Naive thymus-derived CD4-positive, alpha-beta T cell (primary cell): ENCODE data around the gene CCBE1. TPM values are rescaled to one million over a fixed set of nuclear protein-coding genes. Genes with fewer than 3 reads are reported as not detected.

ENCODE experiments used
- ATAC-seq: fragments of 150-1000 bp; cut with Tn5 transposase; 2 replicates; pipeline ENCODE4 v1.10.0; 2021; ENCODE audit warnings: mild to moderate bottlenecking, moderate library complexity
- CTCF ChIA-PET: fragments of 350-600 bp; sonication (Branson Sonifier 250); formaldehyde crosslinking; loops from one replicate; lab custom pipeline; 2021; ENCODE audit warnings: antibody characterized with exemption; lab: Charles Lee
- POLR2A ChIA-PET: fragments of 350-600 bp; sonication (Branson Sonifier 250); formaldehyde crosslinking; loops from one replicate; lab custom pipeline; 2021; ENCODE audit warnings: antibody characterized with exemption, inconsistent platforms; lab: Charles Lee
- DNase-seq, 9 donors: peaks; one replicate each; pipeline versions ENCODE4 v3.0.0 to v3.0.0-alpha.2; 2020 to 2022; ENCODE audit warnings: mixed read lengths in 1 of 9
- H3K27ac ChIP-seq: one replicate; pipeline ENCODE4 v1.7.0; 2013; ENCODE audit warnings: mild to moderate bottlenecking, low read depth, low read length, moderate library complexity
- H3K27me3 ChIP-seq, 2 donors: one replicate each; pipeline ENCODE4 v1.7.0; 2013; ENCODE audit warnings: low read length in 2 of 2, mild to moderate bottlenecking in 2 of 2, moderate library complexity in 2 of 2; ENCODE audit not compliant: control insufficient read depth in 2 of 2, insufficient read depth in 2 of 2
- H3K36me3 ChIP-seq, 3 experiments: 1 replicate in 2 of 3; 2 replicates in 1 of 3; pipeline ENCODE4 v1.7.0; 2013; ENCODE audit warnings: low read length in 3 of 3, mild to moderate bottlenecking in 3 of 3, moderate library complexity in 1 of 3; ENCODE audit not compliant: insufficient read depth in 3 of 3, control insufficient read depth in 2 of 3
- H3K4me1 ChIP-seq, 2 donors: one replicate each; pipeline ENCODE4 v1.7.0; 2013; ENCODE audit warnings: low read length in 2 of 2, mild to moderate bottlenecking in 2 of 2, moderate library complexity in 1 of 2; ENCODE audit not compliant: control insufficient read depth in 2 of 2, insufficient read depth in 2 of 2
- H3K4me3 ChIP-seq: 2 replicates; pipeline ENCODE4 v1.7.0; 2013; ENCODE audit warnings: mild to moderate bottlenecking, low read length
- H3K9me3 ChIP-seq, 3 experiments: 1 replicate in 2 of 3; 2 replicates in 1 of 3; pipeline ENCODE4 v1.7.0; 2013; ENCODE audit warnings: low read length in 3 of 3; ENCODE audit not compliant: control insufficient read depth in 2 of 3
- H3K27ac Mint-ChIP-seq, 9 donors: one replicate each; pipeline ENCODE4 v1.8.0; 2020 to 2022; ENCODE audit warnings: mixed read lengths in 9 of 9, mild to moderate bottlenecking in 8 of 9, moderate library complexity in 5 of 9, inconsistent platforms in 2 of 9
- H3K27me3 Mint-ChIP-seq, 5 donors: one replicate each; pipeline ENCODE4 v1.8.0; 2021 to 2022; ENCODE audit warnings: mixed read lengths in 5 of 5, mild to moderate bottlenecking in 1 of 5
- H3K36me3 Mint-ChIP-seq, 5 donors: one replicate each; pipeline ENCODE4 v1.8.0; 2020 to 2022; ENCODE audit warnings: mixed read lengths in 5 of 5, mild to moderate bottlenecking in 3 of 5, inconsistent platforms in 1 of 5
- H3K4me1 Mint-ChIP-seq, 7 donors: one replicate each; pipeline ENCODE4 v1.8.0; 2020 to 2022; ENCODE audit warnings: mixed read lengths in 7 of 7, mild to moderate bottlenecking in 3 of 7, inconsistent platforms in 1 of 7
- H3K4me3 Mint-ChIP-seq, 10 donors: one replicate each; pipeline ENCODE4 v1.8.0; 2020 to 2022; ENCODE audit warnings: mild to moderate bottlenecking in 10 of 10, mixed read lengths in 10 of 10, moderate library complexity in 6 of 10, inconsistent platforms in 2 of 10
- H3K9me3 Mint-ChIP-seq, 11 donors: one replicate each; pipeline ENCODE4 v1.8.0; 2020 to 2022; ENCODE audit warnings: mixed read lengths in 11 of 11, mild to moderate bottlenecking in 4 of 11, inconsistent platforms in 1 of 11, moderate library complexity in 1 of 11
- intact Hi-C, 2 donors: fragments of 100-400 bp; cut with micrococcal nuclease; formaldehyde crosslinking; loops; one replicate each; pipeline ENCODE4 v1.15.1; 2023
- polyA plus RNA-seq, 2 donors: library from polyadenylated mRNA; unstranded; fragments of 300-500 nt; fragmentation: Illumina TruSeq; gene quantifications; one replicate each; pipeline ENCODE4 v1.2.3, GENCODE V29; 2021
- total RNA-seq, 6 experiments: library from RNA in 5 of 6; stranded (reverse) in 5 of 6; gene quantifications; 1 replicate in 5 of 6; 2 replicates in 1 of 6; pipeline ENCODE4 v1.2.3 and lab custom pipeline; 2021 to 2026

CCBE1 gene
- total and polyA plus RNA-seq, 7 experiments from 2014 or later, result not detected

DNA sequence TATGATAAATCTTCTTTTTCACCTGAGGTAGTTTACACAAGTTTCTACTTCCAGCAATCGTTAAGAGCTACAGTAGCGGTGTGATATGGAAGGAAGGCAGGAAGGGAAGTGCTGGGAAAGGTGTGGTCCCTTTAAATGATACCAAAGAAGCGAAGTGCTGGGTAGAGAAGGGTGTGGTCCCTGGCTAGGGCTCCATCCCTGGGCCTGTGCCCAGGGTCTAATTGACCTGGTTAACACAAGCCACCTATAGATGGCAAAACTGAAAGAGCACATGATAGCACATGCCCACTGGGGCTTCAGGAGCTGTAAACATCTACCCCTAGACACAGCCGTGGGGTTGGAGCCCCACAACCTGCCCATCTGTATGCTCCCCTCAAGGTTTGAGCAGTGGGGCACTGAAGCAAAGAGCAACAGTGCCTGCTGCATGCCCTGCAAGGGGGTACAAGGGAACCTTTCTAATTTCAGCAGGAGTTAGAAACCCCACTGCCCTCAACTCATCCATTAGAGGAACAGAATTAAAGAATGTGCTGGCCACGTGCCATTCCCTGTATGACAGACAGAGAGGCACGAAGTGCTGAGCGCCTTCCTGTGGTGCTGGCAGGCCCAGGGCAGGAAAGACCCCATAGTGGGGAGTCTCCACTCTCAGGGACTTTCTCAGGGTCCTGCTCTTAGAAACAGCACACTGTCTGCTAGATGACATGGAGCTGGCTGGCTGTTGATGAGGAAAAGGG lies 185.0 kb downstream of the CCBE1 start:
- H3K4me3 Mint-ChIP-seq, result no peak overlapping the region
- intact Hi-C loops, result no loop called here
- H3K36me3 Mint-ChIP-seq, result peaks cover 0 to 4% (median 0%) of the 10 kb centered on the region in 5 donors
- H3K4me1 Mint-ChIP-seq, result no peaks in the 10 kb centered on the region
- peaks cover 3 to 39% (median 24%) of the 10 kb centered on the region in 5 donors for H3K27me3 Mint-ChIP-seq
- H3K4me1 ChIP-seq, result no peaks in the 10 kb centered on the region
- ATAC-seq (no peak), DNase-seq (no peak)
- H3K4me3 ChIP-seq, result no peak overlapping the region
- ChIA-PET CTCF (no interaction called here), POLR2A (no interaction called here)
- no peaks in the 10 kb centered on the region for H3K36me3 ChIP-seq
- no peak overlapping the region for H3K27ac Mint-ChIP-seq
- peaks cover 0 to 5% (median 0%) of the 10 kb centered on the region in 11 donors for H3K9me3 Mint-ChIP-seq
- H3K27me3 ChIP-seq, result no peaks in the 10 kb centered on the region
- H3K27ac ChIP-seq, result no peak overlapping the region
- no peaks in the 10 kb centered on the region for H3K9me3 ChIP-seq

DNA sequence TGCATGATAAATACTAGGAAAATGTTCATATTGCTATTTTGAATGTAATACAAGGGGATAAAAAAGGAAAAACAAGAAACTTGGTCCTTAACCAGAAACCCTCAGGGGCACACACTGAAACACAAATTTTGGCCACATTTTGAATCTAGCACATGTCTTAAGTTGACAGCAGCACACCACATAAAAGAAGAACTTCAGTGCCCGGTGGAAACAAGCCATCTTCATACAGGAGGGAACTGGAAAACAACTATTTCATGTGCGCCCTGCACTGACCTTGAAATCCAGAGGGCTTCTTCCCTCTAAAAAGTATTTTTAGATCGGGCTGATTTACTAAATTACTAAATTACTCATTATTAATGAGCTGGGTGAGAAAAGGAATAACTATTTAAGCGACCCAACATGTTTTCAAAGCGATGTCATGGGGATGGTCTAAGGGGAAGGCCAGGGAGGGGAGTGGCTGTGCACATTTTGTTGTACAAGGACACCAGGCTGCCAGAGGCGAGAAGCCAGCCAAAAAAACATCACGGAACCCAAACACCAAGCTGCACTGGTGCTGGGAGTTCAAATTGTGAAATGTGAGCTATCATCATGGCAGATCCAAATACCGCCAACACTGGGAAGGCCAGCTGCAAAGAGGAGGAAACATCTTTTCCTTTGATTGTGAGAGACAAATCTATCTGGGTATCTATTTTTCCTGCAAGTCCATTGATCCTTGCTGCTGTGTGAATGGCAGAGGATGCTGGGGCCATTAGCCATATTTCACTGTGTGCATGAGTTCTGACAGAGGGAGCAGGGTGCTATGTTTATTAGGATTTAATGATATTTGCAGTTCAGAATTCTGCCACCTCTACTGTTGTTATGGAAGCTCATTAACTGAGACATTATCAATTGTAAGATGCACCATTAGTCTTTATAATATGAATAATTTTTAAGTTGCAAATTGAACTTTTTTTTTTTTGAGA lies 187.5 kb downstream of the CCBE1 start:
- H3K36me3 ChIP-seq, result no peaks in the 10 kb centered on the region
- no peak overlapping the region for H3K4me3 ChIP-seq
- Mint-ChIP-seq H3K27ac (no peak overlapping the region), H3K36me3 (peaks cover 0 to 4% (median 0%) of the 10 kb centered on the region in 5 donors), H3K27me3 (peaks cover 3 to 55% (median 23%) of the 10 kb centered on the region in 5 donors), H3K4me1 (no peaks in the 10 kb centered on the region), H3K4me3 (no peak overlapping the region), H3K9me3 (peaks cover 0 to 13% (median 1%) of the 10 kb centered on the region in 11 donors)
- ATAC-seq, result no peak
- intact Hi-C loops, result no loop called here
- ChIA-PET POLR2A (no interaction called here), CTCF (no interaction called here)
- no peaks in the 10 kb centered on the region for H3K9me3 ChIP-seq
- no peaks in the 10 kb centered on the region for H3K27me3 ChIP-seq
- no peak overlapping the region for H3K27ac ChIP-seq
- no peaks in the 10 kb centered on the region for H3K4me1 ChIP-seq
- DNase-seq, result no peak

DNA sequence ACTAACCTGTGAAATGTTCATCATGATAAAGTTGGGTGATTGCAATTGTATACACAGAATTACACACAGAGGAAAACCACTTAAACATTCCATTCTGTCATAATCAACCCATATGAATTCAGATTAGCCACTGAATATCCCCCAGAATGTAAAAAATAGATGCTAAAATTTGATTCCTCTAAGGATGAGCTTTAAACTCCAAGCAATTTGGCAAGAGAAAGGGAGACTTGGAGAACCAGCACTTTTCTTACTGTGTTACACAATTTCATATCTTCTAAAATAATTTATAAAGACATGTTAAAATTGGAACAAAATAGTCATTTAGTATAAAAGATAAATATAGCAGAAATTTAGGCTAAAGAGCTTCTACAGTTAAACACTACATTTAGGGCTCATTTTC lies 191.9 kb downstream of the CCBE1 start:
- Histone ChIP-seq H3K36me3 (no peaks in the 10 kb centered on the region), H3K27ac (no peak overlapping the region), H3K4me3 (no peak overlapping the region), H3K27me3 (no peaks in the 10 kb centered on the region), H3K9me3 (no peaks in the 10 kb centered on the region), H3K4me1 (no peaks in the 10 kb centered on the region)
- Mint-ChIP-seq H3K36me3 (no peaks in the 10 kb centered on the region), H3K4me3 (no peak overlapping the region), H3K27ac (no peak overlapping the region), H3K27me3 (peaks cover 4 to 31% (median 9%) of the 10 kb centered on the region in 5 donors), H3K9me3 (peaks cover 0 to 13% (median 0%) of the 10 kb centered on the region in 11 donors), H3K4me1 (no peaks in the 10 kb centered on the region)
- DNase-seq (no peak), ATAC-seq (no peak)
- ChIA-PET CTCF (no interaction called here), POLR2A (no interaction called here)
- intact Hi-C loops, result no loop called here

DNA sequence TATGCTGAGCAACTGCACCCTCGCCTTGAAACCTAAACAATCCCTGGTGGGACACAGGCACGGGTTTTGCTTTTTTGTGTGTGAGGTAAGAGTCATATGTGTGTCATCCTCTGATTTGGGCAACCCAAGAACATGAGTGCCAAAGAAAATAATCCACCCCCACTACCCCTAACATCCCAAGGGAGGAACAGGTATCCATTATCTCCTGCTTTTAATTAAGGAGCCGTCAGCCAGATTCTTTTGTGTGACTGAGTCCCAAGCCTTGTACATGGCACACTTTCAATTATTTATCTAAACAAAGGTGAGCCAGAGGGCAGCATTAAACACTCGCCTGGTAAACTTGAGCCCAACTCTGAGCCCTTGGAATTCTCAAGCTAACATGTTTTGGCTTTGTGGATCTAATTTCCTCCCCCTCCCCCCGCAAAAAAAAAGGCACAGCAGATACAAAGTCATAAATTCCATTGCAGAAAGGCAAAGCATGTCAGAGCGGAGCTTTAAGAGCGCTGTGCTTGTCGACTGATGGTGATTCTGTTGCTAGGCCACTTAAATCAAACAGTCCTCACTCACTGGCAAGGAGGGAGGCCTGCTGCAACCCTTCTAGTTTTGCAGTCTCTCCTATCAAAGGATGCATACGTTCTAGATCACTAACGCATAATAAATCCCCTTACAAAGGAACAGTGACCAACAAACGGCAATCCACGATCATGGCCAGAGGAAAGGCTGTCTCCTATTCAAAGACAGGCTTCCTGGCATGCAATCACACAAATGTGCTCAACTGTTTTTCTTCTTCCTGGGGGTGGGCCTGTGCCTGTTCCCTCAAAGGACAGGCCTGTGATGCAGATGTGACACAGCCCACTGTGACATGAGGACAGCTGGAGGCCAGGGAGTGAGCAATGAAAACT lies 194.7 kb downstream of the CCBE1 start:
- Histone ChIP-seq H3K4me1 (no peaks in the 10 kb centered on the region), H3K27me3 (no peaks in the 10 kb centered on the region), H3K36me3 (no peaks in the 10 kb centered on the region), H3K9me3 (no peaks in the 10 kb centered on the region), H3K4me3 (no peak overlapping the region), H3K27ac (no peak overlapping the region)
- intact Hi-C loops, result no loop called here
- Mint-ChIP-seq H3K4me3 (no peak overlapping the region), H3K36me3 (peaks cover 0 to 4% (median 0%) of the 10 kb centered on the region in 5 donors), H3K27ac (no peak overlapping the region), H3K9me3 (peaks cover 0 to 14% (median 8%) of the 10 kb centered on the region in 11 donors), H3K4me1 (no peaks in the 10 kb centered on the region), H3K27me3 (peaks cover 4 to 30% (median 19%) of the 10 kb centered on the region in 5 donors)
- ChIA-PET CTCF (no interaction called here), POLR2A (no interaction called here)
- no peak for DNase-seq
- no peak for ATAC-seq

DNA sequence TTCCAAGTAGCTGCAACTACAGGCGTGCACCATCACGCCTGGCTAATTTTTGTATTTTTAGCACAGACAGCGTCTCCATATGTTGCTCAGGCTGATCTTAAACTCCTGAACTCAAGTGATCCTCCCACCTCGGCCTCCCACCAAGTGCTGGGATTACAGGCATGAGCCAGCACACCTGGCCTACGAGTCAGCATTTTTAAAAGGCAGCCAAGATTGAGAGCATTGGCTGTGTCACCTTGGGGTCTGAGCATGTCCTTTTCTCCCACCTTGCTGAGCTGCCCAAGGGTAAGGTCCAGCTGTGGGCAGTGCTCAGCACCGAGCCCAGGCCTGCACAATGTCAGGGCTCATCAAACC lies 195.3 kb downstream of the CCBE1 start:
- no peaks in the 10 kb centered on the region for H3K36me3 ChIP-seq
- Mint-ChIP-seq H3K27me3 (peaks cover 4 to 24% (median 19%) of the 10 kb centered on the region in 5 donors), H3K4me1 (no peaks in the 10 kb centered on the region), H3K36me3 (peaks cover 0 to 4% (median 0%) of the 10 kb centered on the region in 5 donors), H3K9me3 (peaks cover 0 to 14% (median 8%) of the 10 kb centered on the region in 11 donors), H3K27ac (no peak overlapping the region), H3K4me3 (no peak overlapping the region)
- no peaks in the 10 kb centered on the region for H3K4me1 ChIP-seq
- ChIA-PET POLR2A (no interaction called here), CTCF (no interaction called here)
- no peak overlapping the region for H3K27ac ChIP-seq
- ATAC-seq (no peak), DNase-seq (no peak)
- no peaks in the 10 kb centered on the region for H3K9me3 ChIP-seq
- no peaks in the 10 kb centered on the region for H3K27me3 ChIP-seq
- H3K4me3 ChIP-seq, result no peak overlapping the region
- intact Hi-C loops, result no loop called here

DNA sequence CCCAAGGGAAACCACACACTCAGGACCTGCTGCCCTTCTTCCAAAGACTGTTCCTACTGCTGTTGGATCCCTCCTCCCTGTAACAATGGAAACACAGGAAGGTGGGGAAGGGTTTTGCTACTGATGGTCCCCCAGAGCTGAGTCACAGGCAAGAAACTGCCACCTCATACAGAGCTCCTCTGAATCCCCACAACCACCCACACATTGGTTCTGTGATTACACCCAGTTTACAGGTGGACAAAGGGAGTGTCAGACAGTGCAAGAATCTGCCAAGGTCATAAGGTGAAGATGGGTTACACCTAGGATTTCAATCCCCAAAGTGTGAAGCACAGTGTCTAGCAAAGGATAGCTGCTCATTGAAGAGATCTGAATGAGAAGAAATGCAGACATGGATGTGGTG lies 196.5 kb downstream of the CCBE1 start:
- Histone ChIP-seq H3K27ac (no peak overlapping the region), H3K9me3 (no peaks in the 10 kb centered on the region), H3K27me3 (no peaks in the 10 kb centered on the region), H3K36me3 (no peaks in the 10 kb centered on the region), H3K4me3 (no peak overlapping the region), H3K4me1 (no peaks in the 10 kb centered on the region)
- no peaks in the 10 kb centered on the region for H3K4me1 Mint-ChIP-seq
- DNase-seq (no peak), ATAC-seq (no peak)
- intact Hi-C loops, result no loop called here
- no peak overlapping the region for H3K4me3 Mint-ChIP-seq
- POLR2A ChIA-PET, result no interaction called here
- peaks cover 4 to 19% (median 15%) of the 10 kb centered on the region in 5 donors for H3K27me3 Mint-ChIP-seq
- peaks cover 0 to 4% (median 0%) of the 10 kb centered on the region in 5 donors for H3K36me3 Mint-ChIP-seq
- peaks cover 0 to 14% (median 8%) of the 10 kb centered on the region in 11 donors for H3K9me3 Mint-ChIP-seq
- H3K27ac Mint-ChIP-seq, result no peak overlapping the region
- CTCF ChIA-PET, result no interaction called here
